GM04503 (cell line): ENCODE measurements around the gene CYB5R4.
"Not testable (repeated sequence)": the region's sequence is repeated elsewhere in the genome, so short reads cannot be mapped to it uniquely, and the experiment has no call there.

ENCODE experiments used
- DNase-seq: peaks from one replicate; pipeline ENCODE4 v3.0.0-alpha.2; 2012; ENCODE audit warnings: low read depth

CYB5R4 gene

GRCh38 chr6:83911278-83911677 lies 51.8 kb downstream of the CYB5R4 start:
- no peak for DNase-seq

- DNase-seq = no peak
Measured at GRCh38 chr6:83914953-83915352, 55.5 kb downstream of the CYB5R4 start.

- DNase-seq = no peak
Measured at GRCh38 chr6:83917001-83917400, 57.5 kb downstream of the CYB5R4 start.

- DNase-seq = peak; percentile 61
Measured at GRCh38 chr6:83920017-83920416, 60.5 kb downstream of the CYB5R4 start.

GRCh38 chr6:83921315-83921714 lies 61.8 kb downstream of the CYB5R4 start:
- no peak for DNase-seq

- DNase-seq = no peak
Measured at GRCh38 chr6:83927470-83927869, 68.0 kb downstream of the CYB5R4 start.

- DNase-seq = no peak
Measured at GRCh38 chr6:83928286-83928685, 68.8 kb downstream of the CYB5R4 start.

- not testable (repeated sequence) for DNase-seq
Measured at GRCh38 chr6:83946201-83946833, 86.8 kb downstream of the CYB5R4 start.

GRCh38 chr6:83947983-83948382 lies 88.5 kb downstream of the CYB5R4 start:
- not testable (repeated sequence) for DNase-seq

GRCh38 chr6:83948851-83949250 lies 89.4 kb downstream of the CYB5R4 start:
- DNase-seq = no peak

- DNase-seq = not testable (repeated sequence)
Measured at GRCh38 chr6:83951423-83951822, 91.9 kb downstream of the CYB5R4 start.

- no peak for DNase-seq
Measured at GRCh38 chr6:83952830-83953229, 93.3 kb downstream of the CYB5R4 start.

- DNase-seq = no peak
Measured at GRCh38 chr6:83954371-83954770, 94.9 kb downstream of the CYB5R4 start.

- DNase-seq = no peak
Measured at GRCh38 chr6:83958241-83958685, 98.8 kb downstream of the CYB5R4 start.

GRCh38 chr6:83960664-83961063 lies 101.2 kb downstream of the CYB5R4 start:
- DNase-seq = no peak

GRCh38 chr6:83962582-83962981 lies 103.1 kb downstream of the CYB5R4 start:
- no peak for DNase-seq

- DNase-seq = no peak
Measured at GRCh38 chr6:83966539-83966938, 107.0 kb downstream of the CYB5R4 start.

GRCh38 chr6:83970582-83970981 lies 111.1 kb downstream of the CYB5R4 start:
- DNase-seq = no peak

GRCh38 chr6:83974409-83975050 lies 115.0 kb downstream of the CYB5R4 start:
- no peak for DNase-seq

GRCh38 chr6:83976037-83976755 lies 116.7 kb downstream of the CYB5R4 start:
- DNase-seq = no peak

GRCh38 chr6:83976871-83977270 lies 117.4 kb downstream of the CYB5R4 start:
- no peak for DNase-seq

GRCh38 chr6:83978324-83978734 lies 118.8 kb downstream of the CYB5R4 start:
- no peak for DNase-seq

- DNase-seq = no peak
Measured at GRCh38 chr6:83978997-83979396, 119.5 kb downstream of the CYB5R4 start.
